ENCODE results near the gene SVEP1.
"Not testable (repeated sequence)": the region's sequence is repeated elsewhere in the genome, so short reads cannot be mapped to it uniquely, and the experiment has no call there.

SVEP1 gene

DNA sequence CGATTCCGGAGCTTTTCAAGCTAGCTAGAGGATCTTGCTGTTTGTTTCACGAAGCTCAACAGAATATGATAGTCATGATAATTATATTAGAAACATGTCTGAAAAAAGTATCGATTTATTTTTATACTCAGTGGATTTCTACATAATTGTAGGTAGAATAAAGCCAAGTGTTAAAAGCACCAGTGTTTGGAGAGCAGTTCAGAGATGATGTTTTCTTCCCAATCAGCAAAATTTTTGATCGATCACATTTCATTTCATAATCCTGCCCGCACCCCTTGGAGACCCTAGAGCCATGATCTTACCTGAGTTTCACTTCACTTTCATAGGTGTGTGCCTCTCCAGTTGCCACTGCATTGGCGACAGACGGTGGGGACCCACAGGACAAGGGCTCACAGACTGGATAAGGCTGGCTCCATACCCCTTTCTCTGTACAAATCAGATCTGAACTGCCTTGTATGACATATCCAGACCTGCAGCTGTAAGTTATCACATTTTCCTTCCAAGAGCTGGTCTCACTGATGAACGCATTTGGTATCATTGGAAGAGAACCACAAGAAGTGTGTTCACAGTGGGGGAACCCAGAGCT lies 173.6 kb downstream of the SVEP1 start:
- H2AK5ac ChIP-seq (ENCODE audit: low read length): no peak overlapping the region
- H3K18ac ChIP-seq (ENCODE audit: low read length): no peak overlapping the region
- H3K79me2 ChIP-seq (ENCODE audit: control insufficient read depth, insufficient read depth, low read length): no peaks in the 10 kb centered on the region
- H3K27ac ChIP-seq (ENCODE audit: low read depth, low read length): no peak overlapping the region
- H3K23ac ChIP-seq (ENCODE audit: low read length): no peak overlapping the region
- H4K8ac ChIP-seq (ENCODE audit: low read depth, low read length): no peak overlapping the region
- no peak overlapping the region for H3K4me2 ChIP-seq (ENCODE audit: low read length)
- no peaks in the 10 kb centered on the region for H3K36me3 ChIP-seq (ENCODE audit: control insufficient read depth, insufficient read depth, low read length)
- WGBS (ENCODE audit: extremely low coverage, insufficient coverage, low lambda C conversion rate): no CpG with 5 or more reads among the region's 9 CpGs
- DNase-seq: no peak
- no peak overlapping the region for H3K9ac ChIP-seq (ENCODE audit: low read length)
- H3K27me3 ChIP-seq (ENCODE audit: insufficient read depth, low read length, poor library complexity): no peaks in the 10 kb centered on the region
- no peaks in the 10 kb centered on the region for H3K79me1 ChIP-seq (ENCODE audit: low read length)
- H4K5ac ChIP-seq (ENCODE audit: low read length): no peak overlapping the region
- H3K4me3 ChIP-seq (ENCODE audit: low read length): no peak overlapping the region
- no peak overlapping the region for H3K56ac ChIP-seq (ENCODE audit: low read length)
- H2BK120ac ChIP-seq (ENCODE audit: low read depth, low read length): no peak overlapping the region
- no peak overlapping the region for H2BK15ac ChIP-seq (replicated peaks; ENCODE audit: low read depth)
- H3K4ac ChIP-seq (ENCODE audit: low read depth, low read length): no peak overlapping the region
- no peaks in the 10 kb centered on the region for H3K4me1 ChIP-seq (ENCODE audit: control insufficient read depth, low read depth, low read length)
- no peak overlapping the region for H2BK5ac ChIP-seq (ENCODE audit: low read length)

DNA sequence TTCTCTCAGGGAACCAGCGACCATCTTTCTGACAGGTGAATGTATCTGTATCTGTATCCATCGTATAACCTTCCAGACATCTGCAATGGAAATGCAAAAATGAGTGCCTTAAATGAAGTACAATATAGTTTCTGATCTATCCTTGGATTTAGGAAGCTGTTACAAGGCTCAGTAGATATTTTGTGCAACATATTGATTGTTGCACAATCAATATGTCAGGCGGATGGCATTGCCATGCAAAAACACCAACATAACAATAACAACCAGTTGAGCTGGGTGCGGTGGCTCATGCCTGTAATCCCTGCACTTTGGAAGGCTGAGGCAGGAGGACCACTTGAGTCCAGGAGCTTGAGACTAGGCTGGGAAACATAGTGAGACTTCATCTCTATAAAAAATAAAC lies 175.1 kb downstream of the SVEP1 start:
- H3K4me3 ChIP-seq (ENCODE audit: low read length): no peak overlapping the region
- H3K4me2 ChIP-seq (ENCODE audit: low read length): no peak overlapping the region
- H2BK5ac ChIP-seq (ENCODE audit: low read length): no peak overlapping the region
- H3K79me1 ChIP-seq (ENCODE audit: low read length): no peaks in the 10 kb centered on the region
- no peak overlapping the region for H2BK120ac ChIP-seq (ENCODE audit: low read depth, low read length)
- H3K27me3 ChIP-seq (ENCODE audit: insufficient read depth, low read length, poor library complexity): no peaks in the 10 kb centered on the region
- H3K4ac ChIP-seq (ENCODE audit: low read depth, low read length): no peak overlapping the region
- H3K27ac ChIP-seq (ENCODE audit: low read depth, low read length): no peak overlapping the region
- no peak overlapping the region for H3K23ac ChIP-seq (ENCODE audit: low read length)
- H3K36me3 ChIP-seq (ENCODE audit: control insufficient read depth, insufficient read depth, low read length): no peaks in the 10 kb centered on the region
- no peak overlapping the region for H4K8ac ChIP-seq (ENCODE audit: low read depth, low read length)
- no peak overlapping the region for H3K18ac ChIP-seq (ENCODE audit: low read length)
- H2BK15ac ChIP-seq (replicated peaks; ENCODE audit: low read depth): no peak overlapping the region
- H2AK5ac ChIP-seq (ENCODE audit: low read length): no peak overlapping the region
- H3K9ac ChIP-seq (ENCODE audit: low read length): no peak overlapping the region
- no peaks in the 10 kb centered on the region for H3K4me1 ChIP-seq (ENCODE audit: control insufficient read depth, low read depth, low read length)
- H3K56ac ChIP-seq (ENCODE audit: low read length): no peak overlapping the region
- no CpG with 5 or more reads among the region's 4 CpGs for WGBS (ENCODE audit: extremely low coverage, insufficient coverage, low lambda C conversion rate)
- no peaks in the 10 kb centered on the region for H3K79me2 ChIP-seq (ENCODE audit: control insufficient read depth, insufficient read depth, low read length)
- H4K5ac ChIP-seq (ENCODE audit: low read length): no peak overlapping the region
- no peak for DNase-seq

DNA sequence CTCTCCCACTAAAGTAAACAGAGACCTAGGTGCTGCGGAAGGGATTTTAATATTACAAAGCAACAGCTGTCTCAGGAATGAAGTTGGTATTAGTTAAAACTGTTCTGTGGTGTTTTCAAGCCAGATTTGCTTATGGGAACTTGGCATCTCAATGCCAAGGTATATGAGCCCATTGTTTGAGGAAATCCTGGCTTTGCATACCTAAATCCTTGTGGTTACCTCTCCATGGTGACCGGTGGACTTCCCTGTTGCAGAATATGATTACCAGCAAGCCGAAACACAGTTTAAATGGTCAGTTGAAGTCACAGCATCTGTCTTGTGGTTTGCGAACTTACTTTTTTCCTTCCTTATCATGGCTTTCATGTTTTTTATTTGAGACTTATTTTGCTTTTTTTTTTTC lies 179.6 kb downstream of the SVEP1 start:
- no peak overlapping the region for H2BK5ac ChIP-seq (ENCODE audit: low read length)
- H3K4me1 ChIP-seq (ENCODE audit: control insufficient read depth, low read depth, low read length): no peaks in the 10 kb centered on the region
- H4K5ac ChIP-seq (ENCODE audit: low read length): no peak overlapping the region
- H4K8ac ChIP-seq (ENCODE audit: low read depth, low read length): no peak overlapping the region
- no peak overlapping the region for H3K23ac ChIP-seq (ENCODE audit: low read length)
- H3K79me1 ChIP-seq (ENCODE audit: low read length): no peaks in the 10 kb centered on the region
- H3K36me3 ChIP-seq (ENCODE audit: control insufficient read depth, insufficient read depth, low read length): no peaks in the 10 kb centered on the region
- no CpG with 5 or more reads among the region's 4 CpGs for WGBS (ENCODE audit: extremely low coverage, insufficient coverage, low lambda C conversion rate)
- no peak overlapping the region for H3K4me2 ChIP-seq (ENCODE audit: low read length)
- no peak overlapping the region for H3K4me3 ChIP-seq (ENCODE audit: low read length)
- H2AK5ac ChIP-seq (ENCODE audit: low read length): no peak overlapping the region
- H3K18ac ChIP-seq (ENCODE audit: low read length): no peak overlapping the region
- no peak overlapping the region for H3K56ac ChIP-seq (ENCODE audit: low read length)
- H2BK15ac ChIP-seq (replicated peaks; ENCODE audit: low read depth): no peak overlapping the region
- H3K27me3 ChIP-seq (ENCODE audit: insufficient read depth, low read length, poor library complexity): no peaks in the 10 kb centered on the region
- no peak overlapping the region for H2BK120ac ChIP-seq (ENCODE audit: low read depth, low read length)
- DNase-seq: no peak
- H3K79me2 ChIP-seq (ENCODE audit: control insufficient read depth, insufficient read depth, low read length): no peaks in the 10 kb centered on the region
- H3K4ac ChIP-seq (ENCODE audit: low read depth, low read length): no peak overlapping the region
- H3K27ac ChIP-seq (ENCODE audit: low read depth, low read length): no peak overlapping the region
- no peak overlapping the region for H3K9ac ChIP-seq (ENCODE audit: low read length)

DNA sequence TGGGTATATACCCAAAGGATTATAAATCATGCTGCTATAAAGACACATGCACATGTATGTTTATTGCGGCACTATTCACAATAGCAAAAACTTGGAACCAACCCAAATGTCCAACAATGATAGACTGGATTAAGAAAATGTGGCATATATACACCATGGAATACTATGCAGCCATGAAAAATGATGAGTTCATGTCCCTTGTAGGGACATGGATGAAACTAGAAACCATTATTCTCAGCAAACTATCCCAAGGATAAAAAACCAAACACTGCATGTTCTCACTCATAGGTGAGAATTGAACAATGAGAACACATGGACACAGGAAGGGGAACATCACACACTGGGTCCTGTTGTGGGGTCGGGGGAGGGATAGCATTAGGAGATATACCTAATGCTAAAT lies 180.5 kb downstream of the SVEP1 start:
- H4K5ac ChIP-seq (ENCODE audit: low read length); H2BK15ac ChIP-seq (replicated peaks; ENCODE audit: low read depth); H3K27me3 ChIP-seq (ENCODE audit: insufficient read depth, low read length, poor library complexity); H2AK5ac ChIP-seq (ENCODE audit: low read length); H3K9ac ChIP-seq (ENCODE audit: low read length); H2BK5ac ChIP-seq (ENCODE audit: low read length); H3K4ac ChIP-seq (ENCODE audit: low read depth, low read length); H4K8ac ChIP-seq (ENCODE audit: low read depth, low read length); H3K4me1 ChIP-seq (ENCODE audit: control insufficient read depth, low read depth, low read length); H3K23ac ChIP-seq (ENCODE audit: low read length); H2BK120ac ChIP-seq (ENCODE audit: low read depth, low read length); H3K36me3 ChIP-seq (ENCODE audit: control insufficient read depth, insufficient read depth, low read length); H3K79me1 ChIP-seq (ENCODE audit: low read length); H3K79me2 ChIP-seq (ENCODE audit: control insufficient read depth, insufficient read depth, low read length); DNase-seq; H3K27ac ChIP-seq (ENCODE audit: low read depth, low read length); H3K4me3 ChIP-seq (ENCODE audit: low read length); H3K56ac ChIP-seq (ENCODE audit: low read length); H3K4me2 ChIP-seq (ENCODE audit: low read length); H3K18ac ChIP-seq (ENCODE audit: low read length): not testable (repeated sequence)
- no CpG with 5 or more reads among the region's 2 CpGs for WGBS (ENCODE audit: extremely low coverage, insufficient coverage, low lambda C conversion rate)

DNA sequence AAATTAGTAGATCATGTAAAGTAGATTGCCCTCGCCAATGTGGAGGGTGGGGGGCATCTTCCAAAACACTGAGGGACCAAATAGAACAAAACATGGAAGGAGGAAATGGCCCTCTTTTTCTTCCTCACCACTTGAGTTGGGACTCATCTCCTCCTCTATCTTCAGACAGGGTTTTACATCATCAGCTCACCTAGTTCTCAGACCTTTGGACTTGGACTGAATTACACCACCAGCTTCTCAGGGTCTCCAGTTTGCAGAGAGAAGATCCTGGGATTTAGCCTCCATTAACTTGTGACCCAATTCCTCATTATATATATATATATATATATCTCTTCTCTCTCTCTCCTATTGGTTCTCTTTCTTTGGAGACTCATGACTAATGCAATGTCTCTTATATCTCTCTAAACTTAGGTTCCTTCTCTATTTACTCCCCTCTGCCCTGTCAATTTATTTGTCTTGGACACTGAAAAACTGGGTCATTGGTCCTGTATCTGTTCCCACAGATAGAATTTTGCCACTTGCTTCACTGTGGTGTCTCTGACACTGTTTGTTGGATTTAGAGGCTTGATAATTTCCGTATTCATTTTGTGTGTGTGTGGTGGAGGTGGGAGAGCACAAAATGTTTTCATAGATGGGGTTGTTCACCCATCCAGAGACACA lies 187.6 kb downstream of the SVEP1 start:
- H3K36me3 ChIP-seq (ENCODE audit: control insufficient read depth, insufficient read depth, low read length): no peaks in the 10 kb centered on the region
- no peaks in the 10 kb centered on the region for H3K4me1 ChIP-seq (ENCODE audit: control insufficient read depth, low read depth, low read length)
- no peak overlapping the region for H3K27ac ChIP-seq (ENCODE audit: low read depth, low read length)
- H3K79me1 ChIP-seq (ENCODE audit: low read length): no peaks in the 10 kb centered on the region
- no peak overlapping the region for H3K4ac ChIP-seq (ENCODE audit: low read depth, low read length)
- H3K9ac ChIP-seq (ENCODE audit: low read length): no peak overlapping the region
- no peak overlapping the region for H3K56ac ChIP-seq (ENCODE audit: low read length)
- no peak for DNase-seq
- H3K4me3 ChIP-seq (ENCODE audit: low read length): no peak overlapping the region
- no peak overlapping the region for H3K18ac ChIP-seq (ENCODE audit: low read length)
- H4K8ac ChIP-seq (ENCODE audit: low read depth, low read length): no peak overlapping the region
- no peak overlapping the region for H2AK5ac ChIP-seq (ENCODE audit: low read length)
- no peak overlapping the region for H3K23ac ChIP-seq (ENCODE audit: low read length)
- H4K5ac ChIP-seq (ENCODE audit: low read length): no peak overlapping the region
- no peak overlapping the region for H2BK5ac ChIP-seq (ENCODE audit: low read length)
- no peak overlapping the region for H3K4me2 ChIP-seq (ENCODE audit: low read length)
- no peaks in the 10 kb centered on the region for H3K79me2 ChIP-seq (ENCODE audit: control insufficient read depth, insufficient read depth, low read length)
- no peaks in the 10 kb centered on the region for H3K27me3 ChIP-seq (ENCODE audit: insufficient read depth, low read length, poor library complexity)
- no CpG with 5 or more reads among the region's 2 CpGs for WGBS (ENCODE audit: extremely low coverage, insufficient coverage, low lambda C conversion rate)
- no peak overlapping the region for H2BK15ac ChIP-seq (replicated peaks; ENCODE audit: low read depth)
- no peak overlapping the region for H2BK120ac ChIP-seq (ENCODE audit: low read depth, low read length)

All from mesendoderm (in vitro differentiated cells).